Uterus (tissue), 4 donors: ENCODE data around the gene SLC29A4. TPM values are rescaled to one million over a fixed set of nuclear protein-coding genes. Genes with fewer than 3 reads are reported as not detected.

ENCODE experiments used
- DNase-seq, 2 donors: peaks; one replicate each; pipeline ENCODE4 v3.0.0-alpha.2; 2019 to 2020
- H3K27ac ChIP-seq, 2 donors: fragments of 200-600 bp; sonication (generic); 1 replicate in 1 of 2; 2 replicates in 1 of 2; pipeline ENCODE4 v1.5.1; 2016 to 2018
- H3K27me3 ChIP-seq, 2 donors: fragments of 200-600 bp; sonication (generic); one replicate each; pipeline ENCODE4 v1.5.1; 2018 to 2019; ENCODE audit warnings: control low read depth in 1 of 2
- H3K36me3 ChIP-seq, 2 donors: fragments of 200-600 bp; sonication (generic); one replicate each; pipeline ENCODE4 v1.5.1; 2019; ENCODE audit warnings: control low read depth in 1 of 2
- H3K4me1 ChIP-seq, 2 donors: fragments of 200-600 bp; sonication (generic); one replicate each; pipeline ENCODE4 v1.5.1; 2018 to 2019; ENCODE audit warnings: control low read depth in 1 of 2
- H3K4me3 ChIP-seq, 2 donors: fragments of 200-600 bp; sonication (generic); 1 replicate in 1 of 2; 2 replicates in 1 of 2; pipeline ENCODE4 v1.5.1; 2018 to 2019; ENCODE audit warnings: mild to moderate bottlenecking in 1 of 2
- H3K9me3 ChIP-seq, 2 donors: fragments of 200-600 bp; sonication (generic); one replicate each; pipeline ENCODE4 v1.5.1; 2019; ENCODE audit warnings: control low read depth in 1 of 2
- POLR2A ChIP-seq, 2 donors: fragments of 450-650 bp; IDR thresholded peaks; one replicate each; pipeline ENCODE4 v1.6.1; 2016; ENCODE audit warnings: antibody characterized with exemption in 2 of 2, mild to moderate bottlenecking in 1 of 2, moderate library complexity in 1 of 2
- intact Hi-C: fragments of 100-400 bp; cut with DNase I; formaldehyde crosslinking; loops from one replicate; pipeline ENCODE4 v1.15.1; 2023; ENCODE audit warnings: low total_unique reads
- total RNA-seq, 4 donors: library from RNA; depleted of rRNA in 3 of 4; stranded (reverse); fragments of >200 nt in 3 of 4; gene quantifications; one replicate each; pipeline versions ENCODE4 v1.1.0 to v1.2.4, GENCODE V29; 2014 to 2023
- TF ChIP-seq, protein P1 (sequence below), 4 experiments: fragments of 200-600 bp in 2 of 4; fragments of 450-650 bp in 2 of 4; sonication (generic) in 2 of 4; IDR thresholded peaks; one replicate each; pipeline ENCODE4 v1.5.1; 2016 to 2019; ENCODE audit warnings: antibody characterized with exemption in 4 of 4, mild to moderate bottlenecking in 2 of 4, moderate library complexity in 1 of 4
- donor health status: DM: yes; HTN: yes; CAD: no.

SLC29A4 gene
- total RNA-seq, 4 donors from 2014 or later, result 1.8 to 5.0 TPM; not detected in 2

DNA sequence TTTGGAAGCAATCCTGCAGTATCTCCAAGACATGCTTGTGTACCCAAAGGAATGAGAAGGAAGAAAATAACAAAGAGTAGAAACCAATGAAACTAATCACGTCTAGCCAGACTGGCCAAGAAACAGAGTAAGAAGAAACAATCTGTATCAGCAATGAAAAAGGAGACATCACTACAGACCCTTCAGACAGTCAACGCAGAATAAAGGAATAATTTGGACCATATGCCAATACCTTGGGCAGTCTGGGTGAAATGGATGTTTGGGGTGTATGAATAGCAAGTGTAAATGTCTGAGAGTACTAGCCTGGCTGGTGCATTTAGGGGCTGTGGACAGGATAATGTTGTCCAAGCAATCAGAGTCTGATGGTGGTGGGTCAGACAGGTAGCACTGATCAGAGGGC is 61.1 kb downstream of the SLC29A4 start:
- no peak overlapping the region for H3K27ac ChIP-seq
- peaks cover 0 to 21% of the 10 kb centered on the region in 2 donors for H3K9me3 ChIP-seq
- no peak overlapping the region for H3K4me3 ChIP-seq
- TF ChIP-seq, protein P1, sequence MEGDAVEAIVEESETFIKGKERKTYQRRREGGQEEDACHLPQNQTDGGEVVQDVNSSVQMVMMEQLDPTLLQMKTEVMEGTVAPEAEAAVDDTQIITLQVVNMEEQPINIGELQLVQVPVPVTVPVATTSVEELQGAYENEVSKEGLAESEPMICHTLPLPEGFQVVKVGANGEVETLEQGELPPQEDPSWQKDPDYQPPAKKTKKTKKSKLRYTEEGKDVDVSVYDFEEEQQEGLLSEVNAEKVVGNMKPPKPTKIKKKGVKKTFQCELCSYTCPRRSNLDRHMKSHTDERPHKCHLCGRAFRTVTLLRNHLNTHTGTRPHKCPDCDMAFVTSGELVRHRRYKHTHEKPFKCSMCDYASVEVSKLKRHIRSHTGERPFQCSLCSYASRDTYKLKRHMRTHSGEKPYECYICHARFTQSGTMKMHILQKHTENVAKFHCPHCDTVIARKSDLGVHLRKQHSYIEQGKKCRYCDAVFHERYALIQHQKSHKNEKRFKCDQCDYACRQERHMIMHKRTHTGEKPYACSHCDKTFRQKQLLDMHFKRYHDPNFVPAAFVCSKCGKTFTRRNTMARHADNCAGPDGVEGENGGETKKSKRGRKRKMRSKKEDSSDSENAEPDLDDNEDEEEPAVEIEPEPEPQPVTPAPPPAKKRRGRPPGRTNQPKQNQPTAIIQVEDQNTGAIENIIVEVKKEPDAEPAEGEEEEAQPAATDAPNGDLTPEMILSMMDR (IDR thresholded peaks at IDR 0.05), result no peak
- no peak for TF ChIP-seq POLR2A (IDR thresholded peaks at IDR 0.05)
- no peak for DNase-seq
- H3K27me3 ChIP-seq, result no peaks in the 10 kb centered on the region
- intact Hi-C loops, result no loop called here
- no peaks in the 10 kb centered on the region for H3K36me3 ChIP-seq
- peaks cover 0 to 4% of the 10 kb centered on the region in 2 donors for H3K4me1 ChIP-seq

DNA sequence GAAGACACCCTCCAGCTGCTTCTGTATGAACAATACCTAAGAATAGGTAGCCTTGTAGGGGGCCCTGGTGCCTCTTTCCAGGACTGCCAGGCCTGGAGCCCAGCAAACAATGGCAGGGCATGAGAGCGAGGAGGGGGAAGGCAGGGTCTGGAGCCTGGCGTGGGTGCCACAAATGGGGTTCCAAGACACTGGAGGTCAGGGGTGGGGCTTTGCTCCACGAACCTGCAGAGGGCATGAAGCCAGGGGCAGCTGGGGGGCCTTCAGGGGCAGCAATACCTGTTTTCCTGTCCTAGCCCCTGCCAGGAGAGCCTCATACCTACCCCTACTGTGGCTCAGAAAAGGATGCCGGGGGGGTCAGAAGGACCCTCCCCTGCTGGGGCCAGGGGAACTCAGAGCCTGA is 61.6 kb downstream of the SLC29A4 start:
- TF ChIP-seq, protein P1 (IDR thresholded peaks at IDR 0.05), result no peak
- TF ChIP-seq POLR2A (IDR thresholded peaks at IDR 0.05), result no peak
- intact Hi-C loops, result no loop called here
- peaks cover 0 to 21% of the 10 kb centered on the region in 2 donors for H3K9me3 ChIP-seq

DNA sequence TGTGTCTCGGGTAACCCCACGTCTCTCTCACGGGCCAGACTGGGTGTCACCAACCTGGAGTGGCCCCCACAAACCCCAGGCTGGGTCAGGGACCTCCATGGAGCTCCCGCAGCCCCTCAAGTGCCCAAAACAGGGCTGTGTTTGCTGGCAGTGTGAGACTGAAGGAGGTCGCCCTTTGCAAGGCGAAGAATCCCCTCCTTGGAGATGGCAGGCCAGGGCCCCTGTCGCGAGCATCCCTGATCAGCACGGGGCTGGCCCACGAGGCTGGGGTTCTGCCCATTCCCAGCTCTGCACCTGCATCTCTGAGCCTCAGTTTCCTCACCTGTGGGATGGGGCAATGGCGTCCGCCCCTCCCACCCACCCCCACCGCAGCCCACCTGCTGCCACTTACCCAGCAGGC is 62.4 kb downstream of the SLC29A4 start:
- Histone ChIP-seq H3K36me3 (no peaks in the 10 kb centered on the region), H3K27me3 (no peaks in the 10 kb centered on the region), H3K9me3 (peaks cover 0 to 21% of the 10 kb centered on the region in 2 donors), H3K27ac (no peak overlapping the region), H3K4me1 (peaks cover 0 to 11% of the 10 kb centered on the region in 2 donors), H3K4me3 (no peak overlapping the region)
- no peak for TF ChIP-seq POLR2A (IDR thresholded peaks at IDR 0.05)
- TF ChIP-seq, protein P1 (IDR thresholded peaks at IDR 0.05), result no peak
- no peak for DNase-seq
- intact Hi-C loops, result no loop called here

More for the DNA sequence above, 61.6 kb downstream of the SLC29A4 start:
- Histone ChIP-seq H3K4me1 (peaks cover 0 to 9% of the 10 kb centered on the region in 2 donors), H3K27ac (no peak overlapping the region), H3K27me3 (no peaks in the 10 kb centered on the region), H3K4me3 (no peak overlapping the region), H3K36me3 (no peaks in the 10 kb centered on the region)
- no peak for DNase-seq

DNA sequence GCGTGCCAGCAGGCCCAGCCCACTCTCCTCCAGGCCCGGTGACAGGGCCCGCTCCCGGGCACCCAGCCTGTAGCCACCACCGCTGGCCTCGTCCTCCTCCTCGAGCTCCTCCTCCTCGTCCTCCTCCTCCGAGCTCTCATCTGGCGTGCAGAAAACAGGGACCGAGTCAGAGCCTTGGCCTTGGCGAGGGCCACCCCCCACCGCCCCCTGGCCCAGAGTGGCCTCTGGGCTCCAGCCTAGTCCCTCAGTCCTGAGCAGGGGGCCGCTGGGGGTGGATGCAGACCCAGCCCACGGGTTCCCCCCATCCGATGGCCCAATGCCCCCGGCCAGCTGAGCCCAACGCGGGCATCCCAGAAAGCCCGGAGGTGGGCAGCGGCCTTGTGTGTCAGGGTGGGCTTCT is 62.9 kb downstream of the SLC29A4 start:
- Histone ChIP-seq H3K36me3 (no peaks in the 10 kb centered on the region), H3K9me3 (peaks cover 0 to 21% of the 10 kb centered on the region in 2 donors), H3K27me3 (no peaks in the 10 kb centered on the region), H3K4me3 (no peak overlapping the region), H3K27ac (no peak overlapping the region), H3K4me1 (peaks cover 0 to 16% of the 10 kb centered on the region in 2 donors)
- TF ChIP-seq, protein P1 (IDR thresholded peaks at IDR 0.05), result no peak
- no peak for TF ChIP-seq POLR2A (IDR thresholded peaks at IDR 0.05)
- intact Hi-C loops, result no loop called here
- DNase-seq, result no peak

DNA sequence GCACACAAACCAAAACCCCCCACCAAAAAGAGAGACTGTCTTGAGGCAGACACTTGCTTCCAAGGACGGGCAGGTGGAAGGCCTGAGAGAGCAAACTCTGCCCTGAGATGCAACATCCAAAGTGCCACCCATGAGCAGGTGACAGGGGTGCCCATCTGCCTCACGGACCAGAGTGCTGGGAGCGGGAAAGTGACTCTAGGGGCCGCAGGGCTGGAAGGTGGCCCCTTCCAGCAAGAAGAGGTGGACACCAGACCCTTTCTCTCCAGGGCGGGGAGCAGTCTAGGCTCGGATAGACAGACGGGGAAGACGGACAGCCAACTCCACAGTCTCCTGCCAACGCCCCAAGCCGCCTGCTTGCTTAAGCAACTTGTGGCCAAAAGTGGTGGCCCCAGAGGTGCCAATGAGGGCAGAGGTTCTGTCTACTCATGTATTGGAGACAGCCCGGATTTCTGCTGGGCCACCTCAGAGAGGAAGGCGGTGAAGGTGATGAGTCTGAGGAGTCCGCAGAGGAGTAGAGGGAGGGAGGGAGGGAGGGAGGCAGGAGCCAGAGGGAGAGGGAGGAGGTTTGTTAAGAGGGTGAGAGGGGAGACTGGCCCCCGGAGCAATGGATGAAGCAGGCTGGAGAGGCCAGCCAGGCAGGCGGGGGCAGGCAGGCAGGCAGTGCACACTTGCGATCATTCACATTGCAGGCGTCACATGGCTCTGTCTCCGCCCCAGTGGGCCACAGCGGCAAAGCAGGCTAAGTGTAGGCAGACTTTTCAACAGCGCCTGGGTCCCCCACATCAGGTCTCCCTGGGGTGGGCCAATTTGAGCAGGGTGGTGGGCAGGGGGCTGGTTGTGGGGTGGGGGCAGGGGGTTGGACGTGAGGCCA is 65.6 kb downstream of the SLC29A4 start:
- Histone ChIP-seq H3K27ac (peak overlapping the region in 1 of 2 donors; percentile 15), H3K36me3 (no peaks in the 10 kb centered on the region), H3K9me3 (peaks cover 0 to 10% of the 10 kb centered on the region in 2 donors), H3K27me3 (no peaks in the 10 kb centered on the region), H3K4me1 (peaks cover 0 to 18% of the 10 kb centered on the region in 2 donors), H3K4me3 (no peak overlapping the region)
- DNase-seq, result no peak
- no peak for TF ChIP-seq POLR2A (IDR thresholded peaks at IDR 0.05)
- TF ChIP-seq, protein P1 (IDR thresholded peaks at IDR 0.05), result no peak
- intact Hi-C loops, result no loop called here
